ENCODE data around the gene CFAP119.

GRCh38 chr16:30784215-30784614, 22.4 kb upstream of the CFAP119 start:
- TF ChIP-seq, protein P1, sequence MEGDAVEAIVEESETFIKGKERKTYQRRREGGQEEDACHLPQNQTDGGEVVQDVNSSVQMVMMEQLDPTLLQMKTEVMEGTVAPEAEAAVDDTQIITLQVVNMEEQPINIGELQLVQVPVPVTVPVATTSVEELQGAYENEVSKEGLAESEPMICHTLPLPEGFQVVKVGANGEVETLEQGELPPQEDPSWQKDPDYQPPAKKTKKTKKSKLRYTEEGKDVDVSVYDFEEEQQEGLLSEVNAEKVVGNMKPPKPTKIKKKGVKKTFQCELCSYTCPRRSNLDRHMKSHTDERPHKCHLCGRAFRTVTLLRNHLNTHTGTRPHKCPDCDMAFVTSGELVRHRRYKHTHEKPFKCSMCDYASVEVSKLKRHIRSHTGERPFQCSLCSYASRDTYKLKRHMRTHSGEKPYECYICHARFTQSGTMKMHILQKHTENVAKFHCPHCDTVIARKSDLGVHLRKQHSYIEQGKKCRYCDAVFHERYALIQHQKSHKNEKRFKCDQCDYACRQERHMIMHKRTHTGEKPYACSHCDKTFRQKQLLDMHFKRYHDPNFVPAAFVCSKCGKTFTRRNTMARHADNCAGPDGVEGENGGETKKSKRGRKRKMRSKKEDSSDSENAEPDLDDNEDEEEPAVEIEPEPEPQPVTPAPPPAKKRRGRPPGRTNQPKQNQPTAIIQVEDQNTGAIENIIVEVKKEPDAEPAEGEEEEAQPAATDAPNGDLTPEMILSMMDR (IDR thresholded peaks at IDR 0.05; ENCODE audit: low read length), result no peak
- TF ChIP-seq EZH2 (IDR thresholded peaks at IDR 0.05; ENCODE audit: borderline replicate concordance, low read length), result no peak

All from OCI-LY1 (cell line).